SK-N-SH (cell line): Measurements from ENCODE around the gene UBR2. TPM values are rescaled to one million over a fixed set of nuclear protein-coding genes. Genes with fewer than 3 reads are reported as not detected.
A peak's percentile ranks its signal among the peaks of the same experiment; 100 is the strongest.

Experiments
- CTCF ChIA-PET: fragments of 300-600, 350-600 bp; formaldehyde crosslinking; extraction: SDS; loops from one replicate; lab custom pipeline; 2021; lab: Yijun Ruan, JAX
- POLR2A ChIA-PET: fragments of 350-600 bp; sonication (Branson Sonifier 250); formaldehyde crosslinking; extraction: SDS; loops from one replicate; lab custom pipeline; 2020; ENCODE audit warnings: antibody characterized with exemption, inconsistent platforms; lab: Yijun Ruan, JAX
- DNase-seq: peaks from one replicate; pipeline ENCODE4 v3.0.0; 2012
- H2AFZ ChIP-seq: fragments of 200-600 bp; sonication (generic); 2 replicates; pipeline ENCODE4 v1.8.1; 2016; ENCODE audit warnings: antibody characterized with exemption, mild to moderate bottlenecking, low read depth
- H3F3A ChIP-seq: fragments of 200-600 bp; sonication (generic); replicated peaks from 2 replicates; pipeline ENCODE3; 2016; ENCODE audit warnings: antibody characterized with exemption, mild to moderate bottlenecking; ENCODE audit not compliant: insufficient read depth
- H3K27ac ChIP-seq, 2 experiments: fragments of 200-500 bp in 1 of 2; fragments of 200-600 bp in 1 of 2; sonication (Bioruptor generic) in 1 of 2; sonication (generic), shearing (Covaris generic) in 1 of 2; 2 replicates each; pipeline versions ENCODE4 v1.5.1 to v1.6.1; 2014 to 2016; ENCODE audit warnings: low read depth in 2 of 2, inconsistent platforms in 1 of 2, low read length in 1 of 2, mild to moderate bottlenecking in 1 of 2, mixed read lengths in 1 of 2
- H3K27me3 ChIP-seq: fragments of 200-600 bp; sonication (generic), shearing (Covaris generic); 2 replicates; pipeline ENCODE4 v1.6.1; 2016; ENCODE audit warnings: mixed run types; ENCODE audit not compliant: insufficient read depth
- H3K36me3 ChIP-seq, 2 experiments: fragments of 200-500 bp in 1 of 2; fragments of 200-600 bp in 1 of 2; sonication (Bioruptor generic) in 1 of 2; sonication (generic) in 1 of 2; replicated peaks in 1 of 2; 2 replicates each; pipeline versions ENCODE3 to v1.5.1; 2014 to 2016; ENCODE audit warnings: low read length in 1 of 2, mild to moderate bottlenecking in 1 of 2; ENCODE audit not compliant: insufficient read depth in 2 of 2, control insufficient read depth in 1 of 2
- H3K4me1 ChIP-seq, 2 experiments: fragments of 200-500 bp in 1 of 2; fragments of 200-600 bp in 1 of 2; sonication (Bioruptor generic) in 1 of 2; sonication (generic), shearing (Covaris generic) in 1 of 2; 2 replicates each; pipeline versions ENCODE4 v1.5.1 to v1.6.1; 2014 to 2016; ENCODE audit warnings: low read depth in 1 of 2, low read length in 1 of 2, mixed run types in 1 of 2; ENCODE audit not compliant: insufficient read depth in 2 of 2, control insufficient read depth in 1 of 2
- H3K4me2 ChIP-seq: fragments of 200-600 bp; sonication (generic), shearing (Covaris generic); 2 replicates; pipeline ENCODE4 v1.6.1; 2017; ENCODE audit warnings: mixed run types
- H3K4me3 ChIP-seq, 2 experiments: fragments of 200-500 bp in 1 of 2; fragments of 200-600 bp in 1 of 2; sonication (Bioruptor generic) in 1 of 2; sonication (generic), shearing (Covaris generic) in 1 of 2; 2 replicates each; pipeline versions ENCODE4 v1.5.1 to v1.8.1; 2014 to 2016; ENCODE audit warnings: low read depth in 2 of 2, inconsistent platforms in 1 of 2, low read length in 1 of 2, mild to moderate bottlenecking in 1 of 2, mixed read lengths in 1 of 2, moderate library complexity in 1 of 2
- H3K79me2 ChIP-seq: fragments of 200-600 bp; sonication (generic); 2 replicates; pipeline ENCODE4 v1.8.1; 2017; ENCODE audit warnings: mild to moderate bottlenecking; ENCODE audit not compliant: insufficient read depth
- H3K9ac ChIP-seq: fragments of 200-600 bp; sonication (generic); 2 replicates; pipeline ENCODE4 v1.6.1; 2017; ENCODE audit warnings: mixed run types
- H3K9me2 ChIP-seq: fragments of 200-600 bp; sonication (generic); 2 replicates; pipeline ENCODE4 v1.6.1; 2017; ENCODE audit warnings: mixed run types
- H3K9me3 ChIP-seq: fragments of 200-600 bp; sonication (generic); 2 replicates; pipeline ENCODE4 v1.6.1; 2017; ENCODE audit warnings: mixed run types, mild to moderate bottlenecking, moderate library complexity
- H4K20me1 ChIP-seq: fragments of 200-600 bp; sonication (generic); 2 replicates; pipeline ENCODE4 v1.6.1; 2017; ENCODE audit warnings: mild to moderate bottlenecking, mixed run types; ENCODE audit not compliant: insufficient read depth
- ELF1 ChIP-seq: IDR thresholded peaks from 2 replicates; pipeline ENCODE4 v1.4.0; 2012
- FOSL2 ChIP-seq: IDR thresholded peaks from 2 replicates; pipeline ENCODE4 v1.4.0; 2012; ENCODE audit warnings: low read depth, mild to moderate bottlenecking, moderate library complexity, borderline replicate concordance
- FOXM1 ChIP-seq: IDR thresholded peaks from 2 replicates; pipeline ENCODE4 v1.4.0; 2012; ENCODE audit warnings: low read depth, mild to moderate bottlenecking
- GABPA ChIP-seq: IDR thresholded peaks from 2 replicates; pipeline ENCODE4 v1.4.0; 2012; ENCODE audit warnings: low read depth, mild to moderate bottlenecking
- GATA2 ChIP-seq: sonication (generic); formaldehyde crosslinking; IDR thresholded peaks from 2 replicates; pipeline ENCODE4 v1.5.0; 2020; ENCODE audit warnings: mild to moderate bottlenecking, missing genetic modification reagents
- MEF2A ChIP-seq: IDR thresholded peaks from 2 replicates; pipeline ENCODE4 v1.4.0; 2012; ENCODE audit warnings: low read depth, borderline replicate concordance
- NFIC ChIP-seq: IDR thresholded peaks from 2 replicates; pipeline ENCODE4 v1.4.0; 2012; ENCODE audit warnings: borderline replicate concordance
- RFX5 ChIP-seq: IDR thresholded peaks from 2 replicates; pipeline ENCODE4 v1.6.1; 2012; ENCODE audit warnings: mild to moderate bottlenecking, improper control_type of control experiment, low read length
- SMC3 ChIP-seq: IDR thresholded peaks from 2 replicates; pipeline ENCODE4 v1.6.1; 2012; ENCODE audit warnings: low read depth, low read length, improper control_type of control experiment
- TCF12 ChIP-seq: IDR thresholded peaks from 2 replicates; pipeline ENCODE4 v1.4.0; 2012
- WGBS: methylation state at CpG from one replicate; pipeline ENCODE4 v1.1.6; 2017; ENCODE audit warnings: low lambda C conversion rate; 5-methylcytosine and 5-hydroxymethylcytosine counted together
- polyA plus RNA-seq, 3 experiments: library from polyadenylated mRNA; depleted of rRNA; stranded (reverse); fragments of >200 nt; gene quantifications; 2 replicates each; pipeline ENCODE4 v1.2.3, GENCODE V29; 2012
- TF ChIP-seq, protein P1 (sequence below): IDR thresholded peaks from 2 replicates; pipeline ENCODE4 v1.4.0; 2012; ENCODE audit warnings: low read depth
- TF ChIP-seq, protein P2 (sequence below): IDR thresholded peaks from 2 replicates; pipeline ENCODE4 v1.6.1; 2012; ENCODE audit warnings: mild to moderate bottlenecking, low read depth, low read length, moderate library complexity
- TF ChIP-seq, protein P3 (sequence below): fragments of 150-350 bp; IDR thresholded peaks from 2 replicates; pipeline ENCODE4 v1.6.1; 2016; ENCODE audit warnings: mild to moderate bottlenecking, low read depth, low read length

The UBR2 gene
- polyA plus RNA-seq, 1 of the 3 experiments (the other 2 are of a cell fraction) = 5.2 TPM

DNA sequence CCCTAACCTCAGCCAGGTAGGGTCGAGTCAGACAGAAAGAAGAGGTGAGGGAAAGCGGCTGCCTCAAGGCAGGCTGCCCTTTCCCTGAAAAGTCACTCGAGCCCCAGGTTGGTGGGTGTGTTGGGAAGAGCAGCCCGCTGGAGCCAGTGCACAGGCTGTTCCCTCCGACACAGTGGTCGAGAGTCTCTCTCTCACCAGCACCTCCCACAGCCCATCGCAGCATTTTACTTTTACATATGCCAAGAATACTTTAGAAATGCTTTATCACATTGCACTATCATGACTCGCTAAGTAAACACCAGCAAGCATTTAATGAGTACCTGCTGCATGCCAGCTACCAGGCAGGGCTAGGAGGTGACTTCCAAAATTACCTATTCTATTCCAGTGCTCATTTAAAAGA is 156.9 kb downstream of the UBR2 start:
- Histone ChIP-seq H4K20me1 (no peaks in the 10 kb centered on the region), H3K9me3 (no peaks in the 10 kb centered on the region), H3K9ac (no peak overlapping the region), H3K79me2 (no peaks in the 10 kb centered on the region), H3K4me3 (no peak overlapping the region), H3K9me2 (no peaks in the 10 kb centered on the region), H3K27me3 (no peaks in the 10 kb centered on the region), H2AFZ (peak overlapping the region; percentile 40; the same call in 1 of the 2 replicates), H3F3A (no peaks in the 10 kb centered on the region), H3K36me3 (no peaks in the 10 kb centered on the region), H3K27ac (no peak overlapping the region), H3K4me2 (no peak overlapping the region), H3K4me1 (peaks cover 0 to under 1% of the 10 kb centered on the region in 2 experiments; a peak in 1 of 4 replicates)
- TF ChIP-seq FOXM1 = no peak
- peak; percentile 11; the same call in 1 of the 2 replicates for TF ChIP-seq FOSL2
- ChIA-PET POLR2A (no interaction called here), CTCF (no interaction called here)
- WGBS = 64% methylated on average over 8 of the region's 8 CpGs
- no peak for DNase-seq

DNA sequence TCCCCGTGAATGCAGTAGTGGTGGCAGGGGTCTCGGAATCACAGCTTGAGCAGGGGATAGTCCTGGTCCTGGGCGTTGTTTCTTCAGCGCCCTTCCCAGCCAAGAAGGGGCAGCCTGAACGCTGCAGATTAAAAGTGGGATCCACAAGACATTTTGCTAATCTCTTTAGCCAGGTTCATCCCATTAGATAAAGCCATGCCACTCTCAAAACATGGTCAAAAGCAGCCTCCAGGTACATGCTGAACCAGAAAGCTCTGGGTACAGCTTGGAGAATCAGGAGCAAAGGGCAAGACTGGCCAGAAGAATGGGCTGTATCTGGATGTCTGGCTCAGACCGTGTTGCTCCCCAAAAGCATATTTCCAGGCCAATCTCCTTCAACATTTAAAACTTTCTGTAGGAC is 158.7 kb downstream of the UBR2 start, which contains the start of gene PRPH2:
PRPH2 (minus strand) TSS at position 101 of the 400 bp plus-strand sequence. CDS start 263 bp downstream, outside the sequence.
- Histone ChIP-seq H3K27me3 (no peaks in the 10 kb centered on the region), H4K20me1 (no peaks in the 10 kb centered on the region), H3K27ac (no peak within 1 kb of the TSS), H3K4me2 (no peak within 1 kb of the TSS), H3F3A (no peaks in the 10 kb centered on the region), H3K4me1 (peaks cover 0 to 7% of the 10 kb centered on the region in 2 experiments; a peak in 1 of 4 replicates), H3K4me3 (no peak within 1 kb of the TSS), H3K79me2 (no peaks in the 10 kb centered on the region), H3K36me3 (no peaks in the 10 kb centered on the region), H3K9me2 (no peaks in the 10 kb centered on the region), H3K9ac (no peak within 1 kb of the TSS), H2AFZ (no peak within 1 kb of the TSS), H3K9me3 (no peaks in the 10 kb centered on the region)
- no peak for DNase-seq
- WGBS = 72% methylated on average over 6 of the region's 6 CpGs
- ChIA-PET CTCF (no interaction called here), POLR2A (no interaction called here)
- TF ChIP-seq SMC3 (no peak), FOXM1 (no peak), NFIC (no peak), RFX5 (no peak), TCF12 (no peak), ELF1 (no peak), GABPA (no peak), MEF2A (no peak), GATA2 (CRISPR knock-in tag) (no peak)
- TF ChIP-seq, protein P1, sequence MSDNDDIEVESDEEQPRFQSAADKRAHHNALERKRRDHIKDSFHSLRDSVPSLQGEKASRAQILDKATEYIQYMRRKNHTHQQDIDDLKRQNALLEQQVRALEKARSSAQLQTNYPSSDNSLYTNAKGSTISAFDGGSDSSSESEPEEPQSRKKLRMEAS = no peak
- TF ChIP-seq, protein P2, sequence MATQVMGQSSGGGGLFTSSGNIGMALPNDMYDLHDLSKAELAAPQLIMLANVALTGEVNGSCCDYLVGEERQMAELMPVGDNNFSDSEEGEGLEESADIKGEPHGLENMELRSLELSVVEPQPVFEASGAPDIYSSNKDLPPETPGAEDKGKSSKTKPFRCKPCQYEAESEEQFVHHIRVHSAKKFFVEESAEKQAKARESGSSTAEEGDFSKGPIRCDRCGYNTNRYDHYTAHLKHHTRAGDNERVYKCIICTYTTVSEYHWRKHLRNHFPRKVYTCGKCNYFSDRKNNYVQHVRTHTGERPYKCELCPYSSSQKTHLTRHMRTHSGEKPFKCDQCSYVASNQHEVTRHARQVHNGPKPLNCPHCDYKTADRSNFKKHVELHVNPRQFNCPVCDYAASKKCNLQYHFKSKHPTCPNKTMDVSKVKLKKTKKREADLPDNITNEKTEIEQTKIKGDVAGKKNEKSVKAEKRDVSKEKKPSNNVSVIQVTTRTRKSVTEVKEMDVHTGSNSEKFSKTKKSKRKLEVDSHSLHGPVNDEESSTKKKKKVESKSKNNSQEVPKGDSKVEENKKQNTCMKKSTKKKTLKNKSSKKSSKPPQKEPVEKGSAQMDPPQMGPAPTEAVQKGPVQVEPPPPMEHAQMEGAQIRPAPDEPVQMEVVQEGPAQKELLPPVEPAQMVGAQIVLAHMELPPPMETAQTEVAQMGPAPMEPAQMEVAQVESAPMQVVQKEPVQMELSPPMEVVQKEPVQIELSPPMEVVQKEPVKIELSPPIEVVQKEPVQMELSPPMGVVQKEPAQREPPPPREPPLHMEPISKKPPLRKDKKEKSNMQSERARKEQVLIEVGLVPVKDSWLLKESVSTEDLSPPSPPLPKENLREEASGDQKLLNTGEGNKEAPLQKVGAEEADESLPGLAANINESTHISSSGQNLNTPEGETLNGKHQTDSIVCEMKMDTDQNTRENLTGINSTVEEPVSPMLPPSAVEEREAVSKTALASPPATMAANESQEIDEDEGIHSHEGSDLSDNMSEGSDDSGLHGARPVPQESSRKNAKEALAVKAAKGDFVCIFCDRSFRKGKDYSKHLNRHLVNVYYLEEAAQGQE = no peak
- TF ChIP-seq, protein P3, sequence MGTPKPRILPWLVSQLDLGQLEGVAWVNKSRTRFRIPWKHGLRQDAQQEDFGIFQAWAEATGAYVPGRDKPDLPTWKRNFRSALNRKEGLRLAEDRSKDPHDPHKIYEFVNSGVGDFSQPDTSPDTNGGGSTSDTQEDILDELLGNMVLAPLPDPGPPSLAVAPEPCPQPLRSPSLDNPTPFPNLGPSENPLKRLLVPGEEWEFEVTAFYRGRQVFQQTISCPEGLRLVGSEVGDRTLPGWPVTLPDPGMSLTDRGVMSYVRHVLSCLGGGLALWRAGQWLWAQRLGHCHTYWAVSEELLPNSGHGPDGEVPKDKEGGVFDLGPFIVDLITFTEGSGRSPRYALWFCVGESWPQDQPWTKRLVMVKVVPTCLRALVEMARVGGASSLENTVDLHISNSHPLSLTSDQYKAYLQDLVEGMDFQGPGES = no peak
